HepG2 (cell line): ENCODE results near the gene ARIH2. TPM values are rescaled to one million over a fixed set of nuclear protein-coding genes. Genes with fewer than 3 reads are reported as not detected.
A peak's percentile ranks its signal among the peaks of the same experiment; 100 is the strongest.

ENCODE experiments used
- ATAC-seq: fragments of 200-7000 bp; cut with Tn5 transposase; 3 replicates; pipeline ENCODE4 v1.9.1; 2020; ENCODE audit warnings: mild to moderate bottlenecking, moderate library complexity
- BruUV-seq: library from RNA; stranded (reverse); fragments of 400-500 nt; replicated peaks from 2 replicates; lab custom pipeline; 2021; lab: Mats Ljungman, UMichigan
- CTCF ChIA-PET: fragments of 300-600 bp; formaldehyde crosslinking; extraction: SDS; loops from one replicate; lab custom pipeline; 2021; ENCODE audit warnings: low total read pairs, inconsistent platforms, low intra/inter-chr PET ratio; lab: Yijun Ruan, JAX
- POLR2A ChIA-PET: fragments of 350-600 bp; sonication (Branson Sonifier 250); formaldehyde crosslinking; loops from one replicate; lab custom pipeline; 2020; ENCODE audit warnings: antibody characterized with exemption, inconsistent platforms; lab: Yijun Ruan, JAX
- DNase-seq: peaks from one replicate; pipeline ENCODE4 v3.0.0-alpha.2; 2015; ENCODE audit warnings: low spot score
- FAIRE-seq: peaks from 3 replicates; lab custom pipeline; 2011; peaks lifted over from hg19 to GRCh38; lab: Jason Lieb, UNC
- H2AFZ ChIP-seq: one replicate; pipeline ENCODE4 v1.6.1; 2011; ENCODE audit warnings: low read length, inconsistent platforms
- H3K27ac ChIP-seq: fragments of 300-600 bp; 3 replicates; pipeline ENCODE4 v1.8.0; 2011; ENCODE audit warnings: mixed run types, mild to moderate bottlenecking, mixed read lengths, low read length, inconsistent platforms; ENCODE audit not compliant: insufficient read depth; ENCODE audit errors: extremely low read length
- H3K27me3 ChIP-seq, 2 experiments: fragments of 200-600 bp in 1 of 2; 2 replicates in 1 of 2; 3 replicates in 1 of 2; pipeline versions ENCODE4 v1.6.0 to v1.8.0; 2011; ENCODE audit warnings: low read length in 2 of 2, mild to moderate bottlenecking in 2 of 2, moderate library complexity in 2 of 2, inconsistent platforms in 1 of 2; ENCODE audit not compliant: insufficient read depth in 2 of 2, control insufficient read depth in 1 of 2
- H3K36me3 ChIP-seq, 2 experiments: fragments of 200-600 bp in 1 of 2; replicated peaks in 1 of 2; 2 replicates in 1 of 2; 3 replicates in 1 of 2; pipeline versions ENCODE4 v1.5.1 to v1.8.0; 2011; ENCODE audit warnings: low read length in 2 of 2, inconsistent platforms in 1 of 2; ENCODE audit not compliant: insufficient read depth in 2 of 2, control insufficient read depth in 1 of 2
- H3K4me1 ChIP-seq: 2 replicates; pipeline ENCODE4 v1.5.1; 2012; ENCODE audit warnings: low read length, inconsistent platforms; ENCODE audit not compliant: insufficient read depth
- H3K4me2 ChIP-seq: 2 replicates; pipeline ENCODE4 v1.6.0; 2011; ENCODE audit warnings: low read depth, low read length, inconsistent platforms
- H3K4me3 ChIP-seq, 3 experiments: fragments of 200-600 bp in 1 of 3; sonication (generic), shearing (Covaris generic) in 1 of 3; replicated peaks in 1 of 3; 2 replicates each; pipeline ENCODE4 v1.5.1; 2011 to 2016; ENCODE audit warnings: low read length in 3 of 3, inconsistent platforms in 2 of 3, low read depth in 2 of 3, mild to moderate bottlenecking in 2 of 3, control low read depth in 1 of 3, mixed read lengths in 1 of 3; ENCODE audit not compliant: insufficient read depth in 1 of 3
- H3K79me2 ChIP-seq: one replicate; pipeline ENCODE4 v1.6.1; 2011; ENCODE audit warnings: low read length, inconsistent platforms; ENCODE audit not compliant: insufficient read depth
- H3K9ac ChIP-seq: 2 replicates; pipeline ENCODE4 v1.6.0; 2011; ENCODE audit warnings: mild to moderate bottlenecking, low read depth, low read length, inconsistent platforms; ENCODE audit not compliant: insufficient read depth
- H3K9me3 ChIP-seq: 2 replicates; pipeline ENCODE4 v1.5.1; 2012; ENCODE audit warnings: mild to moderate bottlenecking, low read length
- H4K20me1 ChIP-seq: 2 replicates; pipeline ENCODE4 v1.6.0; 2011; ENCODE audit warnings: inconsistent platforms, mild to moderate bottlenecking, low read length, moderate library complexity; ENCODE audit not compliant: insufficient read depth
- FOXK2 ChIP-seq: fragments of 450-650 bp; IDR thresholded peaks from 2 replicates; pipeline ENCODE4 v1.6.1; 2016
- GATA4 ChIP-seq: sonication (generic); IDR thresholded peaks from 2 replicates; pipeline ENCODE4 v1.6.1; 2016; ENCODE audit warnings: antibody characterized with exemption, low read depth, borderline replicate concordance
- MED8 ChIP-seq: sonication (generic); formaldehyde crosslinking; IDR thresholded peaks from 2 replicates; pipeline ENCODE4 v1.8.1; 2023; ENCODE audit warnings: mild to moderate bottlenecking, missing genetic modification reagents; ENCODE audit not compliant: insufficient replicate concordance
- RARA ChIP-seq: IDR thresholded peaks from 2 replicates; pipeline ENCODE4 v1.6.1; 2016; ENCODE audit warnings: missing genetic modification reagents, missing compliant biosample characterization
- SETDB1 ChIP-seq: sonication (generic); formaldehyde crosslinking; IDR thresholded peaks from 2 replicates; pipeline ENCODE4 v1.5.1; 2020; ENCODE audit warnings: missing genetic modification reagents, mild to moderate bottlenecking, borderline replicate concordance
- SMARCE1 ChIP-seq: fragments of 450-650 bp; IDR thresholded peaks from 2 replicates; pipeline ENCODE4 v1.6.1; 2017; ENCODE audit warnings: borderline replicate concordance
- ZNF180 ChIP-seq: sonication (generic); formaldehyde crosslinking; IDR thresholded peaks from 2 replicates; pipeline ENCODE4 v1.4.0; 2020; ENCODE audit warnings: low read depth, missing genetic modification reagents, borderline replicate concordance
- ZNF232 ChIP-seq: sonication (generic); formaldehyde crosslinking; IDR thresholded peaks from 2 replicates; pipeline ENCODE4 v1.4.0; 2020; ENCODE audit warnings: missing genetic modification reagents, borderline replicate concordance
- ZNF253 ChIP-seq: sonication (generic); formaldehyde crosslinking; IDR thresholded peaks from 2 replicates; pipeline ENCODE4 v1.8.0; 2022; ENCODE audit warnings: mild to moderate bottlenecking, missing genetic modification reagents, borderline replicate concordance
- WGBS: methylation state at CpG from one replicate; pipeline ENCODE4 v1.1.6; 2017; ENCODE audit warnings: low lambda C conversion rate; 5-methylcytosine and 5-hydroxymethylcytosine counted together
- in situ Hi-C: cut with HindIII; loops from 2 replicates; pipeline ENCODE4 v1.10.0; 2017; ENCODE audit warnings: low pct_unique_long_range_greater_than_20kb; ENCODE audit not compliant: extremely low pct_ligation_motif_present
- intact Hi-C: fragments of 100-400 bp; cut with micrococcal nuclease; formaldehyde crosslinking; loops from one replicate; pipeline ENCODE4 v1.10.0; 2022; ENCODE audit not compliant: unreplicated experiment
- polyA plus RNA-seq, 8 experiments: library from polyadenylated mRNA; depleted of rRNA in 3 of 8; stranded (reverse) in 7 of 8; unstranded in 1 of 8; fragments of >200 nt; fragmentation: Illumina TruSeq in 4 of 8; extraction: Trizol in 4 of 8; gene quantifications; 2 replicates each; pipeline versions ENCODE4 v1.2.1 to v1.2.3, GENCODE V29; 2011 to 2016; ENCODE audit warnings: low read depth in 4 of 8, missing spikeins in 1 of 8, mixed read lengths in 1 of 8; ENCODE audit not compliant: insufficient read depth in 1 of 8
- total RNA-seq, 5 experiments: library from RNA; depleted of rRNA; stranded (reverse); fragments of >200 nt; fragmentation: Illumina TruSeq; extraction: Trizol; gene quantifications; 2 replicates each; pipeline ENCODE4 v1.2.3, GENCODE V29; 2016; ENCODE audit warnings: low read depth in 1 of 5

The ARIH2 gene
- total and polyA plus RNA-seq, 2 of the 13 experiments (the other 11 are each of a cell fraction or from before 2014, with no cell fraction given) = 64.8 to 83.3 TPM

GRCh38 chr3:49001155-49001554, 82.5 kb downstream of the ARIH2 start:
- H3K36me3 ChIP-seq = no peaks in the 10 kb centered on the region
- in situ Hi-C loops (no loop called here), intact Hi-C loops (no loop called here)
- FAIRE-seq = no peak
- H4K20me1 ChIP-seq = no peaks in the 10 kb centered on the region
- H3K9me3 ChIP-seq = no peaks in the 10 kb centered on the region
- H3K27ac ChIP-seq = no peak overlapping the region
- CTCF ChIA-PET = no interaction called here
- H3K4me3 ChIP-seq = no peak overlapping the region
- no TSS peak for BruUV-seq
- ATAC-seq = peak; percentile 19; the same call in 1 of the 3 replicates
- H3K9ac ChIP-seq = no peak overlapping the region
- no peaks in the 10 kb centered on the region for H3K79me2 ChIP-seq
- H2AFZ ChIP-seq = no peak overlapping the region
- 89% methylated on average over 5 of the region's 6 CpGs for WGBS
- H3K4me1 ChIP-seq = peaks cover 92% of the 10 kb centered on the region
- TF ChIP-seq RARA (CRISPR knock-in tag) = no peak
- TF ChIP-seq FOXK2 = no peak
- no peak for TF ChIP-seq GATA4
- no peak for TF ChIP-seq SMARCE1
- no peak for TF ChIP-seq ZNF232
- TF ChIP-seq SETDB1 = no peak
- no peak for TF ChIP-seq ZNF253 (CRISPR knock-in tag)
- TF ChIP-seq MED8 = no peak
- no peak for TF ChIP-seq ZNF180 (CRISPR knock-in tag)
- H3K4me2 ChIP-seq = no peak overlapping the region
- POLR2A ChIA-PET = interaction anchor here (0.7 to 1.4 kb wide), 2 partner anchors 19 to 28 kb away, joined by 3 to 4 read pairs; partner anchors contain the start of gene IMPDH2
- DNase-seq = no peak
- H3K27me3 ChIP-seq = no peaks in the 10 kb centered on the region
